NB4 (cell line): ENCODE measurements around the gene NOC4L.

ENCODE experiments used
- MYC ChIP-seq: IDR thresholded peaks from 2 replicates; pipeline ENCODE4 v1.6.1; 2011; ENCODE audit warnings: low read depth, low read length
- TF ChIP-seq, protein P1 (sequence below): IDR thresholded peaks from one replicate; pipeline ENCODE4 v1.5.1; 2012; ENCODE audit warnings: low read depth, low read length

DNA sequence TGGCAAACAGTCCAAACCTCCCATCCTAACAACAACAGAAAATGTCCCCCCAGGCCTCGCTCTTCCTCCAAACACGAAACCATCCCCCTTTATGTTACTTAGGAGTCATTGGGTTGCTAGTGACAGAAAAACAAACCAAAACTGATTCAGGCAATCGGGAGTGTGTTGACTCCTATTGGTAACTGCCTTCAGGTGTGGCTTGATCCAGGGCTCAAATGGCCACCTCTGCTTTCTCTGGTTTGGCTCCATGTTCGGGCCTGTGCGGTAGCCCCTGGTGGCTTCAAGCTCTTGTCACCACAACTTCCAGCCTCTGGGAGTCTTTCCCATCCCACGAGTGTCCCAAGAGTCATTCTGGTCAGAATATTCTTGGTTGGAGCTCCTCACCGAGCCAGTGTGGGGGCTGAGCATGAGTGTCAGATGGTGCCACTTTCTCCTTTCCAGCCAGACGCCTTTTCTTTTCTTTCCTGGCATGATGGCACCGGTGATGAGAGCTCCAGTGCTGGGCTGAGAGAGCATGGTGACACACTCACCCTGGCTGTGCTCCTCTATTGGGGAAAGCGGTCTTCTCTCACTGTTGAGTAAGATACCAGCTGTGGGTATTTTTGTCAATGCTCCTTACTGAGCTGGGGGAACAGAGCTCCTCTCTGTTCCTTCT, 38.6 kb downstream of the NOC4L start:
- TF ChIP-seq, protein P1, sequence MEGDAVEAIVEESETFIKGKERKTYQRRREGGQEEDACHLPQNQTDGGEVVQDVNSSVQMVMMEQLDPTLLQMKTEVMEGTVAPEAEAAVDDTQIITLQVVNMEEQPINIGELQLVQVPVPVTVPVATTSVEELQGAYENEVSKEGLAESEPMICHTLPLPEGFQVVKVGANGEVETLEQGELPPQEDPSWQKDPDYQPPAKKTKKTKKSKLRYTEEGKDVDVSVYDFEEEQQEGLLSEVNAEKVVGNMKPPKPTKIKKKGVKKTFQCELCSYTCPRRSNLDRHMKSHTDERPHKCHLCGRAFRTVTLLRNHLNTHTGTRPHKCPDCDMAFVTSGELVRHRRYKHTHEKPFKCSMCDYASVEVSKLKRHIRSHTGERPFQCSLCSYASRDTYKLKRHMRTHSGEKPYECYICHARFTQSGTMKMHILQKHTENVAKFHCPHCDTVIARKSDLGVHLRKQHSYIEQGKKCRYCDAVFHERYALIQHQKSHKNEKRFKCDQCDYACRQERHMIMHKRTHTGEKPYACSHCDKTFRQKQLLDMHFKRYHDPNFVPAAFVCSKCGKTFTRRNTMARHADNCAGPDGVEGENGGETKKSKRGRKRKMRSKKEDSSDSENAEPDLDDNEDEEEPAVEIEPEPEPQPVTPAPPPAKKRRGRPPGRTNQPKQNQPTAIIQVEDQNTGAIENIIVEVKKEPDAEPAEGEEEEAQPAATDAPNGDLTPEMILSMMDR: no peak
- no peak for TF ChIP-seq MYC
